Omental fat pad (tissue), 4 donors: ENCODE data around the gene SLC39A11. TPM values are rescaled to one million over a fixed set of nuclear protein-coding genes. Genes with fewer than 3 reads are reported as not detected.

Source experiments
- ATAC-seq: fragments of 150-250 bp; one replicate; pipeline ENCODE4 v1.9.1; 2016; ENCODE audit warnings: mild to moderate bottlenecking, moderate library complexity; ENCODE audit not compliant: low FRiP score
- DNase-seq: peaks from one replicate; pipeline ENCODE4 v3.0.0-alpha.2; 2019; ENCODE audit warnings: low spot score
- total RNA-seq, 4 donors: library from RNA; depleted of rRNA; stranded (reverse); fragments of >200 nt; gene quantifications; one replicate each; pipeline ENCODE4 v1.1.0, GENCODE V29; 2016
- TF ChIP-seq, protein P1 (sequence below), 3 donors: fragments of 450-650 bp; IDR thresholded peaks; one replicate each; pipeline ENCODE4 v1.5.1; 2016 to 2017; ENCODE audit warnings: antibody characterized with exemption in 3 of 3, mild to moderate bottlenecking in 3 of 3, moderate library complexity in 2 of 3

SLC39A11 gene
- total RNA-seq, 4 donors from 2014 or later = 18.8 to 42.4 (median 31.3) TPM

DNA sequence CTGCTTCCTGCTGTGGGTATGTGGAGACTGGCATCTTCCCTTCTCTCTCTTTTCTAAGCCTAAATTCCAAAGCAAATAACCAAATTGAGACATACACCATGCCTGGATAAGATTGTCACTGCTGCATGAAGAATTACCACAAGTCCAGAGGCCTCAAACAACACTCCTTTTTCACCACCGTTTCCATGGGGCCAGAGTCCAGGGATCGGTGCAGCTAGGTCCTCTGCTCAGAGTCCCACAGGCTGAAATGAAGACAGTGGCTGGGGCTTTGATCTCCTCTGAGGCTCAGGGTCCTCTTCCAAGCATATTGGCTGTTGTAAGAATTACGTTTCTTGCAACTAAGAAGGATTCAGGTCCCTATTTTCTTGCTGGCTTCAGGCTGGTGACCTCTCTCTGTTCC, 130.4 kb downstream of the SLC39A11 start:
- ATAC-seq (no peak), DNase-seq (no peak)
- TF ChIP-seq, protein P1, sequence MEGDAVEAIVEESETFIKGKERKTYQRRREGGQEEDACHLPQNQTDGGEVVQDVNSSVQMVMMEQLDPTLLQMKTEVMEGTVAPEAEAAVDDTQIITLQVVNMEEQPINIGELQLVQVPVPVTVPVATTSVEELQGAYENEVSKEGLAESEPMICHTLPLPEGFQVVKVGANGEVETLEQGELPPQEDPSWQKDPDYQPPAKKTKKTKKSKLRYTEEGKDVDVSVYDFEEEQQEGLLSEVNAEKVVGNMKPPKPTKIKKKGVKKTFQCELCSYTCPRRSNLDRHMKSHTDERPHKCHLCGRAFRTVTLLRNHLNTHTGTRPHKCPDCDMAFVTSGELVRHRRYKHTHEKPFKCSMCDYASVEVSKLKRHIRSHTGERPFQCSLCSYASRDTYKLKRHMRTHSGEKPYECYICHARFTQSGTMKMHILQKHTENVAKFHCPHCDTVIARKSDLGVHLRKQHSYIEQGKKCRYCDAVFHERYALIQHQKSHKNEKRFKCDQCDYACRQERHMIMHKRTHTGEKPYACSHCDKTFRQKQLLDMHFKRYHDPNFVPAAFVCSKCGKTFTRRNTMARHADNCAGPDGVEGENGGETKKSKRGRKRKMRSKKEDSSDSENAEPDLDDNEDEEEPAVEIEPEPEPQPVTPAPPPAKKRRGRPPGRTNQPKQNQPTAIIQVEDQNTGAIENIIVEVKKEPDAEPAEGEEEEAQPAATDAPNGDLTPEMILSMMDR (IDR thresholded peaks at IDR 0.05) = no peak

DNA sequence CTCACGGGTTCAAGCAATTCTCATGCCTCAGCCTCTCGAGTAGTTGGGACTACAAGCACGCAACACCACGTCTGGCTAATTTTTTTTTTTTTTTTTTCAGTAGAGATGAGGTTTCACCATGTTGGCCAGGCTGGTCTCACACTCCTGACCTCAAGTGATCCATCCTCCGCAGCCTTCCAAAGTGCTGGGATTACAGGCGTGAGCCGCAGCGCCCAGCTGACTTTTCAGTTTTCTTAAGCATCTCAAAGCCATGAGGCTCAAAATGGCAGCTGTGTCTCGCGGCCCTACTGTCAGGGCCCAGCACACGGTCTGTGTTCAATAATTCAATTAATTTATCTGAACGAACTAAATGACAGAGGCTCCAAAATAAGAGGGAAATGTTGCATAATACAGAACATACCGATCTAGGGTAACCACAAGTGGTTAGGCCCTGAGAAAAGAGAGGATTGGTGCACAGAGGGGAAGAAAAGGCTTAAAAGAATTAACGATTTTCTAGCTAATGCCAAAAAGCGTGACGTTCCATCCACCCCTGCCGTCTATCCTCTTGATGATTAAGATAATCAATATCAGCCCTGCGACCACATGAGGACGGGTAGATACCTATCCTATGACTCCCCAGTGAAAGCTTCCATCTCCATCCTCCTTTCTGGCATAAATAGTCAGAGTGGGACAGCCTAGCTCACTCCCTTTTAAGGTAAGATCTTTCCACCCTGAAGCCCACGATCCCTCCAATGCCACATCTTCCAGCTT, 136.9 kb downstream of the SLC39A11 start:
- no peak for ATAC-seq
- TF ChIP-seq, protein P1 (IDR thresholded peaks at IDR 0.05) = no peak
- DNase-seq = no peak

DNA sequence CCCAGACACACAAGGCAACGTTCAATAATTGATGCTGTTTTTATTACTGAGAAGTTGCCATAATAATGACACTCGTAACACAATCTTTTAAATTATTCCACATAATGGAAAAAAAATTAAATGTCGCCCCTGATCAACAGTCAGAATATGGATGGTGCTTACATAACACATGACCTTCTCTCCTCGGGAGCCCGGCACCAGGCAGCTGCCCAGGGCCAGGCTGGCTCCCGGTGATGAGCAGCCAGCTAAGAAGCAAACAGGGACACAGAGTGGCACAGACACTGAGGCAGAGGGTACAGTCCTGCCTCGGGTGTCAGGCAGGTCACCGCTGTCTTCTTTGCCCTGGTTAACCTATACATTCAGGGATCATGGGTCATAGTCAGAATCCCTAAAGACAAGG, 137.9 kb downstream of the SLC39A11 start:
- TF ChIP-seq, protein P1 (IDR thresholded peaks at IDR 0.05) = no peak
- DNase-seq = no peak
- ATAC-seq = no peak

DNA sequence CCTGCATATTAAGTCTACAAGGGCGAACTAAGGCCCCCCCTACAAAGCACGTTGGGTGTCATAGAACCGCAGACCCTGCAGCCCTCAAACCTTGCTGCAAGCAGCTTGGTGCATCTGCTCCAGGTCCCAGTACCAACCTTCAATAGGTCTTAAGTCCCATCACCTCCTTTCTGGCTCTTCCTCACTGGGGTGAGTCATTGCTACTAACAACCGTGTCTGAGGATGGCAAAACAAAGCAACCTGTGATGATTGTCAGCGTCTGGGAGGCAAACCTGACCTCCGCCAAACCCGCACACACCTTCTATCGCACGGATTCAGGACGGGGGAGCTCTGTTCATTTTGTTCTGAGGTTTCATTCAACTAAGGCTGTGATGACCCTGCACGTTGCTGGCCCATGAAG, 138.9 kb downstream of the SLC39A11 start:
- TF ChIP-seq, protein P1 (IDR thresholded peaks at IDR 0.05) = no peak
- no peak for DNase-seq
- ATAC-seq = no peak

DNA sequence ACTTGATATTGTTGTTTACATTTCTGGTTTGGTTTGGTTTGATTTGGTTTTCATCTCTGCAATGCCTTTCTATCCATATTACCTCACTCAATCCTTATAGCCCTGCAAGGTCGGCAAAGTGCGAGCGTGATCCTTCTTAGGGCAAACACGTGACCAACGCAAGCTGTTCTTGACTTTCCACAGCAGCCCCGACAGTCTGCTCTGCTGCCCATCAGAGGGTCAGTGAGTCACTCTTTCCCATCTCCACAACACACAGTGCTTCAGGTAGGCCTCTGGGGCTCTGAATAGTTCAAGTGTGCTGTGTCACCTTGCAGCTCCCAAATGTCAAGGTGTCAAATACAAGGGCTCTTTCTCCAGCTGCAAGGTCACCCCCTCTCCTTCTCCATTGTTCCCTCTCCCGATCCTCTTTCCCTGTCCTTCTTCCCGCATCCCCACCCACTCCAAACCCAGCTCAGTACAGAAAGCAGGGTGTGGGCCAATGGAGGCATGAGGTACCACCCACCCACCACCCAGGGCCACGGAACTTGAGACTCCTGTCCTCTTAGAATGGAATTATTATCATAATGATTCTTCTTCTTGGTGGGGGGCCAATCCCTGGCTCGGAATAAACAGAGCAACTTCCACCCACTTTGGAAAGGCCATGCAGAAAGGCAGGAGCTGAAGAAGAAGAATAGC, 139.7 kb downstream of the SLC39A11 start:
- TF ChIP-seq, protein P1 (IDR thresholded peaks at IDR 0.05) = no peak
- ATAC-seq = no peak
- no peak for DNase-seq

DNA sequence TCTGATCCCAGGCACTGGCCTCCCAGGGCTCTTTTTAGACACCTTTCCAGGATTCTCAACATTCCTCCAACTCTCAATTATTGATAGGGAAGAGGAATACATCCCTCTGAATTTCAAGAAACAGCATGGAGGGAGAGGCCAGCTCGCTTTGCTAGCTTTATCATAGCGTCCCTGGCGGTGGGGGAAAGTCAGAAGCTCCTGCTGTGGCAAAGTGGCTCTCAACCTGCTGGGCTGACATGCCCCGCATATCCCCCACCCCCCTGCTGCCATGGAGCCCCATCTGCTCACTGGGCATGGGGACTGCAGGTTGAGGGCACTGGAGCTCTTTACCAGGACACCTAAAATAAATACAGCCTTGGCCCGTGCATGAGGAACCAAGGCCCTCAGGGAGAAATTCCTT, 140.3 kb downstream of the SLC39A11 start:
- ATAC-seq = peak; percentile 54
- TF ChIP-seq, protein P1 (IDR thresholded peaks at IDR 0.05) = no peak

More for the DNA sequence above, 140.3 kb downstream of the SLC39A11 start:
- DNase-seq = no peak
